H9 (cell line): ENCODE measurements around the gene ITPK1. TPM values are rescaled to one million over a fixed set of nuclear protein-coding genes. Genes with fewer than 3 reads are reported as not detected.

Source experiments
- DNase-seq: peaks from one replicate; pipeline ENCODE4 v3.0.0-alpha.2; 2017
- H2AFZ ChIP-seq: one replicate; pipeline ENCODE4 v1.6.1; 2013; ENCODE audit warnings: mild to moderate bottlenecking, low read length, control low read depth, moderate library complexity
- H2AK5ac ChIP-seq: 2 replicates; pipeline ENCODE4 v1.6.1; 2013; ENCODE audit warnings: low read length, control low read depth, mixed read lengths; ENCODE audit not compliant: insufficient read length
- H2BK120ac ChIP-seq: one replicate; pipeline ENCODE4 v1.6.1; 2013; ENCODE audit warnings: low read depth, mild to moderate bottlenecking, low read length, control low read depth, inconsistent platforms; ENCODE audit not compliant: poor library complexity, severe bottlenecking
- H2BK12ac ChIP-seq: 2 replicates; pipeline ENCODE4 v1.6.1; 2013; ENCODE audit warnings: low read length, control low read depth, mixed read lengths, low read depth; ENCODE audit not compliant: insufficient read length
- H2BK15ac ChIP-seq: 2 replicates; pipeline ENCODE4 v1.6.1; 2013; ENCODE audit warnings: low read depth, low read length, control low read depth
- H2BK20ac ChIP-seq: one replicate; pipeline ENCODE4 v1.6.1; 2013; ENCODE audit warnings: low read depth, mild to moderate bottlenecking, low read length, control low read depth, inconsistent platforms; ENCODE audit not compliant: poor library complexity, severe bottlenecking
- H2BK5ac ChIP-seq: 2 replicates; pipeline ENCODE4 v1.6.1; 2013; ENCODE audit warnings: low read length, control low read depth, mixed read lengths; ENCODE audit not compliant: insufficient read length
- H3K14ac ChIP-seq: 2 replicates; pipeline ENCODE4 v1.6.1; 2013; ENCODE audit warnings: low read length, control low read depth; ENCODE audit not compliant: insufficient read depth
- H3K18ac ChIP-seq: 2 replicates; pipeline ENCODE4 v1.6.1; 2013; ENCODE audit warnings: low read depth, mild to moderate bottlenecking, mixed read lengths, low read length, control low read depth; ENCODE audit not compliant: insufficient read length
- H3K23ac ChIP-seq: 2 replicates; pipeline ENCODE4 v1.6.1; 2013; ENCODE audit warnings: low read length, control low read depth, mixed read lengths, low read depth; ENCODE audit not compliant: insufficient read length
- H3K23me2 ChIP-seq: 2 replicates; pipeline ENCODE4 v1.6.1; 2013; ENCODE audit warnings: low read depth, mild to moderate bottlenecking, mixed read lengths, low read length, control low read depth; ENCODE audit not compliant: insufficient read length, poor library complexity, severe bottlenecking
- H3K27ac ChIP-seq: 2 replicates; pipeline ENCODE4 v1.5.1; 2013; ENCODE audit warnings: low read length, control low read depth, mixed read lengths, low read depth; ENCODE audit not compliant: insufficient read length
- H3K27me3 ChIP-seq: 2 replicates; pipeline ENCODE4 v1.6.1; 2013; ENCODE audit warnings: low read length, control low read depth, inconsistent platforms; ENCODE audit not compliant: insufficient read depth
- H3K4ac ChIP-seq: 2 replicates; pipeline ENCODE4 v1.6.1; 2013; ENCODE audit warnings: low read depth, mild to moderate bottlenecking, control low read depth, inconsistent platforms, low read length, moderate library complexity
- H3K4me1 ChIP-seq: 2 replicates; pipeline ENCODE4 v1.6.1; 2013; ENCODE audit warnings: low read length, control low read depth, inconsistent platforms; ENCODE audit not compliant: insufficient read depth
- H3K4me2 ChIP-seq: 2 replicates; pipeline ENCODE4 v1.6.1; 2013; ENCODE audit warnings: low read length, control low read depth, mixed read lengths; ENCODE audit not compliant: insufficient read length, insufficient read depth
- H3K56ac ChIP-seq: 2 replicates; pipeline ENCODE4 v1.6.1; 2013; ENCODE audit warnings: low read depth, mild to moderate bottlenecking, mixed read lengths, low read length, control low read depth; ENCODE audit not compliant: insufficient read length
- H3K79me1 ChIP-seq: 2 replicates; pipeline ENCODE4 v1.6.1; 2013; ENCODE audit warnings: low read depth, mild to moderate bottlenecking, moderate library complexity, low read length, control low read depth, inconsistent platforms; ENCODE audit not compliant: insufficient read depth, poor library complexity, severe bottlenecking
- H3K79me2 ChIP-seq: 2 replicates; pipeline ENCODE4 v1.6.1; 2013; ENCODE audit warnings: low read length, control low read depth, inconsistent platforms; ENCODE audit not compliant: insufficient read depth
- H3K9ac ChIP-seq: 2 replicates; pipeline ENCODE4 v1.6.1; 2013; ENCODE audit warnings: low read length, control low read depth, mixed read lengths; ENCODE audit not compliant: insufficient read length; ENCODE audit errors: extremely low read depth
- H3K9me3 ChIP-seq: one replicate; pipeline ENCODE4 v1.6.1; 2013; ENCODE audit warnings: low read depth, low read length, inconsistent platforms; ENCODE audit not compliant: control insufficient read depth
- H3T11ph ChIP-seq: one replicate; pipeline ENCODE4 v1.6.1; 2013; ENCODE audit warnings: mild to moderate bottlenecking, low read length, control low read depth, inconsistent platforms
- H4K20me1 ChIP-seq: one replicate; pipeline ENCODE4 v1.6.1; 2013; ENCODE audit not compliant: control insufficient read depth, insufficient read length, insufficient read depth
- H4K5ac ChIP-seq: 2 replicates; pipeline ENCODE4 v1.6.1; 2013; ENCODE audit warnings: low read depth, mild to moderate bottlenecking, mixed read lengths, low read length, control low read depth; ENCODE audit not compliant: insufficient read length
- H4K8ac ChIP-seq: replicated peaks from 2 replicates; pipeline ENCODE4 v1.6.1; 2013; ENCODE audit warnings: low read length, control low read depth, mixed read lengths, low read depth; ENCODE audit not compliant: insufficient read length
- H4K91ac ChIP-seq: 2 replicates; pipeline ENCODE4 v1.6.1; 2013; ENCODE audit warnings: low read depth, mild to moderate bottlenecking, moderate library complexity, mixed read lengths, low read length, control low read depth; ENCODE audit not compliant: insufficient read length
- H3K27ac Mint-ChIP-seq, 3 experiments: 2 replicates in 2 of 3; 3 replicates in 1 of 3; pipeline ENCODE4 v1.8.0; 2020 to 2021; ENCODE audit warnings: mixed read lengths in 3 of 3, mild to moderate bottlenecking in 1 of 3, moderate library complexity in 1 of 3
- H3K27me3 Mint-ChIP-seq: 2 replicates; pipeline ENCODE4 v1.8.0; 2021; ENCODE audit warnings: low read depth, mild to moderate bottlenecking, moderate library complexity, mixed read lengths
- H3K36me3 Mint-ChIP-seq, 3 experiments: 2 replicates in 2 of 3; 3 replicates in 1 of 3; pipeline ENCODE4 v1.8.0; 2020 to 2021; ENCODE audit warnings: low read depth in 3 of 3, mixed read lengths in 3 of 3; ENCODE audit not compliant: insufficient read depth in 1 of 3
- H3K4me1 Mint-ChIP-seq, 2 experiments: 2 replicates each; pipeline ENCODE4 v1.8.0; 2020; ENCODE audit warnings: mixed read lengths in 2 of 2
- H3K4me3 Mint-ChIP-seq, 2 experiments: 2 replicates in 1 of 2; 3 replicates in 1 of 2; pipeline ENCODE4 v1.8.0; 2020 to 2021; ENCODE audit warnings: mild to moderate bottlenecking in 2 of 2, mixed read lengths in 2 of 2, moderate library complexity in 1 of 2
- H3K9me3 Mint-ChIP-seq, 2 experiments: 2 replicates in 1 of 2; 3 replicates in 1 of 2; pipeline ENCODE4 v1.8.0; 2020; ENCODE audit warnings: mild to moderate bottlenecking in 2 of 2, mixed read lengths in 2 of 2, moderate library complexity in 1 of 2
- CTCF ChIP-seq: fragments of 200-600 bp; sonication (generic); conservative IDR thresholded peaks from 3 replicates; pipeline ENCODE4 v1.8.0; 2021; ENCODE audit warnings: antibody characterized with exemption, mild to moderate bottlenecking
- WGBS: extraction: QIAGEN DNeasy Blood & Tissue Kit; methylation state at CpG from one replicate; pipeline ENCODE4 v1.1.7; 2013; ENCODE audit warnings: missing lambda C conversion rate, low lambda C conversion rate, mixed read lengths; ENCODE audit not compliant: insufficient read length; ENCODE audit errors: extremely low coverage; 5-methylcytosine and 5-hydroxymethylcytosine counted together
- total RNA-seq: library from RNA; stranded (reverse); gene quantifications from 2 replicates; pipeline ENCODE4 v1.2.1, GENCODE V29; 2021

Gene ITPK1
- total RNA-seq, 1 experiment from 2014 or later: 92.7 TPM

DNA sequence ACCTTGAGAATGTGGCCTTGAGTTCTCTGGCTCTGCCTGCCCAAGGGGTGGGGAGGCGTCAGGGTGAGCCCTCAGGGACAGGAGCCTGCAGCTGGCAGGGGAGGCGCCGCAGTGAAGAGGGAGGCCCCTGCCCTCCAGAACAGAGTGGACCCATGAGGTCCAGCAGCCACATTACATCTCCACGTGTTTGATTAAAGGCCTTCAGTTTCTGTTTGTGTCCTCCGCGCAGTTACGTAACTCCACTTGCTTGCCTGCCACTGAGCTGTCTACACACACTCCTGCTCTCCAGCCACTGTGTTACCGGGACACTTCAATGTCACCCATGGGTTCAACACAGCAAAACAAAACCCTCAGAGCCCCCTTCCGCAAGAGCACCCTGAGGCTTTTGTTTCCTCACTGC, 122.4 kb downstream of the ITPK1 start:
- no peak overlapping the region for H4K5ac ChIP-seq
- no peaks in the 10 kb centered on the region for H3K79me1 ChIP-seq
- no peak overlapping the region for H2BK20ac ChIP-seq
- H3K4me1 ChIP-seq: no peaks in the 10 kb centered on the region
- H3K27ac ChIP-seq: no peak overlapping the region
- H2AFZ ChIP-seq: no peak overlapping the region
- no peak overlapping the region for H3K18ac ChIP-seq
- no peaks in the 10 kb centered on the region for H3K27me3 Mint-ChIP-seq
- H3T11ph ChIP-seq: no peak overlapping the region
- H4K8ac ChIP-seq: no peak overlapping the region
- H2BK15ac ChIP-seq: no peak overlapping the region
- H3K27me3 ChIP-seq: no peaks in the 10 kb centered on the region
- no peaks in the 10 kb centered on the region for H3K23me2 ChIP-seq
- H3K4me2 ChIP-seq: no peak overlapping the region
- no peak overlapping the region for H3K4me3 Mint-ChIP-seq
- H3K23ac ChIP-seq: no peak overlapping the region
- no peak for TF ChIP-seq CTCF
- H3K9me3 Mint-ChIP-seq: no peaks in the 10 kb centered on the region
- no peak overlapping the region for H3K4ac ChIP-seq
- no CpG with 5 or more reads among the region's 9 CpGs for WGBS
- H3K9me3 ChIP-seq: no peaks in the 10 kb centered on the region
- DNase-seq: no peak
- H3K79me2 ChIP-seq: no peaks in the 10 kb centered on the region
- no peaks in the 10 kb centered on the region for H4K20me1 ChIP-seq
- H2BK120ac ChIP-seq: no peak overlapping the region
- H2AK5ac ChIP-seq: no peak overlapping the region
- H3K14ac ChIP-seq: no peak overlapping the region
- peaks cover 12 to 17% of the 10 kb centered on the region in 2 experiments for H3K4me1 Mint-ChIP-seq
- peak overlapping the region in 1 of 3 experiments; percentile 57; a peak in 1 of 7 replicates for H3K27ac Mint-ChIP-seq
- H3K56ac ChIP-seq: no peak overlapping the region
- no peak overlapping the region for H3K9ac ChIP-seq
- H3K36me3 Mint-ChIP-seq: peaks cover 19 to 25% (median 21%) of the 10 kb centered on the region in 3 experiments
- no peak overlapping the region for H2BK5ac ChIP-seq
- H2BK12ac ChIP-seq: no peak overlapping the region
- no peak overlapping the region for H4K91ac ChIP-seq
